HG03342 (cell line): ENCODE measurements around the gene PLEKHN1.
"Not testable (repeated sequence)": the region's sequence is repeated elsewhere in the genome, so short reads cannot be mapped to it uniquely, and the experiment has no call there.

Experiments
- ATAC-seq: cut with Tn5 transposase; IDR thresholded peaks from one replicate; pipeline ENCODE4 v1.9.1; 2021; ENCODE audit warnings: mild to moderate bottlenecking, moderate library complexity; ENCODE audit not compliant: unreplicated experiment

Gene PLEKHN1

GRCh38 chr1:1005774-1006304 lies 39.6 kb downstream of the PLEKHN1 start:
- ATAC-seq = no peak

- no peak for ATAC-seq
Measured at GRCh38 chr1:1006305-1007159, 40.2 kb downstream of the PLEKHN1 start.

GRCh38 chr1:1010131-1010530 lies 43.8 kb downstream of the PLEKHN1 start:
- ATAC-seq = not testable (repeated sequence)

- no peak for ATAC-seq
Measured at GRCh38 chr1:1011396-1011949, 45.2 kb downstream of the PLEKHN1 start.

- peak; percentile 6 for ATAC-seq
Measured at GRCh38 chr1:1012736-1013104, 46.4 kb downstream of the PLEKHN1 start.

GRCh38 chr1:1013105-1013921 lies 47.0 kb downstream of the PLEKHN1 start, which contains the start of gene ISG15:
Gene ISG15, plus strand, starts transcription at chr1:1013497. Its CDS starts 77 bp downstream, at chr1:1013574.
- ATAC-seq = peak; percentile 81

GRCh38 chr1:1013922-1014648 lies 47.8 kb downstream of the PLEKHN1 start:
- peak; percentile 16 for ATAC-seq

- no peak for ATAC-seq
Measured at GRCh38 chr1:1014799-1015681, 48.8 kb downstream of the PLEKHN1 start.

- ATAC-seq = not testable (repeated sequence)
Measured at GRCh38 chr1:1017397-1018320, 51.4 kb downstream of the PLEKHN1 start.

- not testable (repeated sequence) for ATAC-seq
Measured at GRCh38 chr1:1018321-1018685, 52.0 kb downstream of the PLEKHN1 start.

GRCh38 chr1:1019122-1019999 lies 53.1 kb downstream of the PLEKHN1 start:
- ATAC-seq = peak; percentile 59

- peak; percentile 21 for ATAC-seq
Measured at GRCh38 chr1:1020000-1020404, 53.7 kb downstream of the PLEKHN1 start, which contains the start of gene AGRN. Gene AGRN, plus strand, starts transcription at chr1:1020120. Its CDS starts 53 bp downstream, at chr1:1020173.

GRCh38 chr1:1020415-1021009 lies 54.2 kb downstream of the PLEKHN1 start:
- peak; percentile 3 for ATAC-seq

GRCh38 chr1:1021010-1021919 lies 55.0 kb downstream of the PLEKHN1 start:
- ATAC-seq = no peak

- no peak for ATAC-seq
Measured at GRCh38 chr1:1021920-1022259, 55.6 kb downstream of the PLEKHN1 start.
